ENCODE measurements around the gene PCCA. TPM values are rescaled to one million over a fixed set of nuclear protein-coding genes. Genes with fewer than 3 reads are reported as not detected.

The PCCA gene
- total and polyA plus RNA-seq, 8 donors, result 26.8 to 48.9 (median 37.6) TPM

GRCh38 chr13:100527644-100528043 lies 438.8 kb downstream of the PCCA start:
- Histone ChIP-seq H3K36me3 (peaks cover 0 to 27% of the 10 kb centered on the region in 2 donors), H3K4me1 (no peaks in the 10 kb centered on the region), H3K4me3 (no peak overlapping the region), H3K27ac (no peak overlapping the region), H3K9me3 (peaks cover 0 to 3% of the 10 kb centered on the region in 2 donors), H3K27me3 (no peaks in the 10 kb centered on the region)
- no peak for TF ChIP-seq CTCF (IDR thresholded peaks at IDR 0.05)
- intact Hi-C loops (cut with DNase I), result no loop called here
- no peak for DNase-seq
- no peak for ATAC-seq

GRCh38 chr13:100528353-100528752 lies 439.5 kb downstream of the PCCA start:
- peaks cover 0 to 32% of the 10 kb centered on the region in 2 donors for H3K36me3 ChIP-seq
- H3K4me1 ChIP-seq, result no peaks in the 10 kb centered on the region
- TF ChIP-seq CTCF (IDR thresholded peaks at IDR 0.05), result no peak
- ATAC-seq (no peak), DNase-seq (no peak)
- H3K27me3 ChIP-seq, result no peaks in the 10 kb centered on the region
- peaks cover 0 to 3% of the 10 kb centered on the region in 2 donors for H3K9me3 ChIP-seq
- intact Hi-C loops (cut with DNase I), result no loop called here
- H3K4me3 ChIP-seq, result no peak overlapping the region
- no peak overlapping the region for H3K27ac ChIP-seq

- H3K9me3 ChIP-seq, result peaks cover 0 to 3% of the 10 kb centered on the region in 2 donors
- no peaks in the 10 kb centered on the region for H3K27me3 ChIP-seq
- intact Hi-C loops (cut with DNase I), result no loop called here
- TF ChIP-seq CTCF (IDR thresholded peaks at IDR 0.05), result no peak
- H3K4me3 ChIP-seq, result no peak overlapping the region
- DNase-seq (no peak), ATAC-seq (no peak)
- H3K4me1 ChIP-seq, result no peaks in the 10 kb centered on the region
- H3K36me3 ChIP-seq, result peaks cover 0 to 32% of the 10 kb centered on the region in 2 donors
- H3K27ac ChIP-seq, result no peak overlapping the region
Observed at GRCh38 chr13:100528820-100529219, 439.9 kb downstream of the PCCA start.

- Histone ChIP-seq H3K36me3 (peaks cover 0 to 32% of the 10 kb centered on the region in 2 donors), H3K9me3 (peaks cover 0 to 3% of the 10 kb centered on the region in 2 donors), H3K4me3 (no peak overlapping the region), H3K27me3 (no peaks in the 10 kb centered on the region), H3K27ac (no peak overlapping the region), H3K4me1 (no peaks in the 10 kb centered on the region)
- DNase-seq (no peak), ATAC-seq (no peak)
- no peak for TF ChIP-seq CTCF (IDR thresholded peaks at IDR 0.05)
- intact Hi-C loops (cut with DNase I), result no loop called here
Observed at GRCh38 chr13:100529666-100530377, 440.9 kb downstream of the PCCA start.

GRCh38 chr13:100530671-100531213 lies 441.8 kb downstream of the PCCA start:
- Histone ChIP-seq H3K27me3 (no peaks in the 10 kb centered on the region), H3K36me3 (peaks cover 0 to 32% of the 10 kb centered on the region in 2 donors), H3K9me3 (peaks cover 0 to 3% of the 10 kb centered on the region in 2 donors), H3K4me1 (no peaks in the 10 kb centered on the region), H3K4me3 (no peak overlapping the region), H3K27ac (no peak overlapping the region)
- ATAC-seq, result peak; percentile 39
- DNase-seq, result peak in 1 of 4 donors; percentile 67
- TF ChIP-seq CTCF (IDR thresholded peaks at IDR 0.05), result no peak
- intact Hi-C loops (cut with DNase I), result no loop called here
